Muscle layer of duodenum (tissue), 2 donors: ENCODE results near the gene SEMA4B.
"Not testable (repeated sequence)": the region's sequence is repeated elsewhere in the genome, so short reads cannot be mapped to it uniquely, and the experiment has no call there.

Experiments
- H3K27ac ChIP-seq: one replicate; pipeline ENCODE4 v1.7.0; 2013; ENCODE audit warnings: mild to moderate bottlenecking, low read length
- H3K27me3 ChIP-seq: one replicate; pipeline ENCODE4 v1.7.0; 2013; ENCODE audit warnings: low read depth, mild to moderate bottlenecking, control low read depth, low read length
- H3K36me3 ChIP-seq, 2 donors: one replicate each; pipeline ENCODE4 v1.7.0; 2013; ENCODE audit warnings: low read length in 2 of 2, control low read depth in 1 of 2, mild to moderate bottlenecking in 1 of 2; ENCODE audit not compliant: insufficient read depth in 2 of 2, control insufficient read depth in 1 of 2
- H3K4me1 ChIP-seq, 2 donors: one replicate each; pipeline ENCODE4 v1.7.0; 2013; ENCODE audit warnings: low read length in 2 of 2, mild to moderate bottlenecking in 2 of 2, control low read depth in 1 of 2, moderate library complexity in 1 of 2; ENCODE audit not compliant: insufficient read depth in 2 of 2, control insufficient read depth in 1 of 2
- H3K4me3 ChIP-seq, 2 donors: one replicate each; pipeline ENCODE4 v1.7.0; 2013; ENCODE audit warnings: low read length in 2 of 2, low read depth in 1 of 2, mild to moderate bottlenecking in 1 of 2
- H3K9me3 ChIP-seq, 2 donors: one replicate each; pipeline ENCODE4 v1.7.0; 2013; ENCODE audit warnings: low read length in 2 of 2, control low read depth in 1 of 2, mild to moderate bottlenecking in 1 of 2; ENCODE audit not compliant: control insufficient read depth in 1 of 2
- donor health status: healthy.

SEMA4B gene

DNA sequence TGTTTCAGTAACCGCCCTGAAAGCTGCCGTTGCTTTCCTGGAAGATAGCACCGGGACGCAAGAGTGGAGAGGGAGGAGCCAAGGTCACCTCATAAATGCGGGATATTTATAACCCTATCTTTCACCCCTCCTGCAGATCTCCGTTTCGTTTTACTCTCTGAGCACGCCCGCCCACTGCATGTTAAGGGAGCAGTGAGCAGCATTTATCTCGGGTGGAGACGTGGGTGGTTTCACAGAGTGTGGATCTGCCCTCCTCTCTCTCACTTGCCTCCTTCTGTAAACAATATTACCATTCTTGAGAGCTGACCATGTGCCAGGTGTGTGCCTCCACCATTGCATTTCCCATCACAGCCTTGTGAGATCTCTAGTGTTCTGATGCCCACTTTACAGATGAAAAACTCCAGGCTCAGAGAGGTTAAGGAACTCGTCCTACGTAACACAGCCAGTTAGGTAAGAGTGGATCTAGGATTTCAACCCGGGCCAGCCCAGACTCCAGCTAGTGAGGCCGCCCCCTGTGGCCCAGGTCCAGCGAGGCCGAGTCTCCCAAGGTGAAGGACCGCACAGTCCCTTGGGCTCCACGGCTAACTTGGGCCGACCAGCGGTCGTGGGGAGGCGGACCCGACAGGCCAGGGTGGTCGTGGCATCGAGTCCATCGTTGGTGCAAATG, 16.9 kb upstream of the SEMA4B start:
- H3K4me1 ChIP-seq: peaks cover 0 to 8% of the 10 kb centered on the region in 2 donors
- H3K36me3 ChIP-seq: no peaks in the 10 kb centered on the region
- no peaks in the 10 kb centered on the region for H3K27me3 ChIP-seq
- H3K9me3 ChIP-seq: no peaks in the 10 kb centered on the region
- H3K4me3 ChIP-seq: peak overlapping the region; percentile 57 to 82
- peak overlapping the region; percentile 86 for H3K27ac ChIP-seq

DNA sequence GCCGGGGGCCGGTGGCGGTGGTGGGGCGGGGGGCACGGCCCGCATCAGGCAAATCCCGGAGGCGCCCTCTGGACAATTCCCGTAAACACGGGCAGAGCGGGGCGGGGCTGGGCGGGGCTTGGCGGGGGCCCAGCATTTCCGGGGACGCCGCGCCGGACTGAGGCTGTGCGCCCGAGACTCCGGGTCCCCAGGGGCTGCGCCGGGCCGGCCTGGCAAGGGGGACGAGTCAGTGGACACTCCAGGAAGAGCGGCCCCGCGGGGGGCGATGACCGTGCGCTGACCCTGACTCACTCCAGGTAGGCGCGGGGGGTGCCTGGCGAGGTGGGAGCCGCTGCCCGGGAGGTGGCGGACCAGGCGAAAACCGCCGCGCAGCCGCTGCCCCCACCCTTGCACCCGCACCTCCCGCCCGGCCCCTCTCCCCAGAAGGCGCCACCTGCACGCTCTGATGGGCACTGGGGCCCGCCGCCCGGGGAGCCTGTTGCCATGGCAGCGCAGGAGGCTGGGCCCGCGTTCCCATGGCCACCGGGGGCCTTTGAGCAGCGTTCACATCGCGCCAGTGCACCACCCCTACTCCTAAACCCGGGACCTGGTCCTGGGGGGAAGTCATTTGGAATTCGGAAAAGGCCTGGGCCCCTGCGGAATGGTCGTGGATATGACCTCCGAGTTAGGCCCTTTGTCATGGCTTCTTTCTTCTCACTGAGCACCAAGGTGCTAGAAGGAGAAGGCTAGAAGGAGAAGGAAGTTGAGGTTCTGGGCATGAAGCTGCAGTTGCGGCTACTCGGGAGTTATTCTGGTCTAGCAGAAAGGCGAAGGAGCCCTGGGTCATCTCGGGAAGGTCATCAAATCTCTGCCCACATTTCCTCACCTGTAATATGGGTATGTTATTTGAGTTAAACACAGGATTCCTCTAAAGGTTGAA, 16.1 kb upstream of the SEMA4B start:
- Histone ChIP-seq H3K4me1 (peaks cover 0 to 9% of the 10 kb centered on the region in 2 donors), H3K27ac (peak overlapping the region; percentile 86), H3K9me3 (no peaks in the 10 kb centered on the region), H3K36me3 (no peaks in the 10 kb centered on the region), H3K27me3 (no peaks in the 10 kb centered on the region), H3K4me3 (peak overlapping the region; percentile 80 to 82)

DNA sequence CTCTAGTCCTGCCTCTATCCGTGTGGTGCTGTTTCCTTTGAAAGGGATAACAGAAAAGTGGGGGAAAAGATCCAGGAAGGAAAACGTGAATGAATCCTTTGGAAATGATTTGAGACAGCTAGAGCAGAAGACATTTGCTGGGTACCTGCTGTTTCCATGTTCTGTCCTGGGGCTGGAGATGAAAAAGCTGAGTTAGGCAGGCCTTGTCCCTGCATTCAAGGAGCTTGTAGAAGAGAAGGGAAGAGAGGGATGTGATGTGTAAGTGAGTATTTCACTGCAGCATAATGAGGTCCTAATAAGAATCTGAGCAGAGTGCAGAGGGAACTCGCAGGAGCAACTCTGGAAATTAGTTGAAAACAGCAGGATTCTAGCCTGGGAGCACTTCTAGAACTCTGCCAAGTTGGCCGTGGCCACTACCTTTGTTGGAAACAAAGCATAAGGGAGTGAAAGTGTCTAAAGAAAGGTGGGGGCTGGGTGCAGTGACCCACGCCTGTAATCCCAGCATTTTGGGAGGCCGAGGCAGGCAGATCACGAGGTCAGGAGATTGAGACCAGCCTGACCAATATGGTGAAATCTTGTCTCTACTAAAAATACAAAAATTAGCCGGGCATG, 13.8 kb upstream of the SEMA4B start:
- peaks cover 13 to 29% of the 10 kb centered on the region in 2 donors for H3K4me1 ChIP-seq
- no peaks in the 10 kb centered on the region for H3K36me3 ChIP-seq
- peak overlapping the region; percentile 19 to 32 for H3K4me3 ChIP-seq
- peak overlapping the region; percentile 50 for H3K27ac ChIP-seq
- no peaks in the 10 kb centered on the region for H3K27me3 ChIP-seq
- no peaks in the 10 kb centered on the region for H3K9me3 ChIP-seq

- not testable (repeated sequence) for H3K27ac ChIP-seq, H3K9me3 ChIP-seq, H3K4me3 ChIP-seq, H3K36me3 ChIP-seq, H3K27me3 ChIP-seq
- peaks cover 16 to 36% of the 10 kb centered on the region in 2 donors for H3K4me1 ChIP-seq
Observed at GRCh38 chr15:90188065-90188464, 13.1 kb upstream of the SEMA4B start.

DNA sequence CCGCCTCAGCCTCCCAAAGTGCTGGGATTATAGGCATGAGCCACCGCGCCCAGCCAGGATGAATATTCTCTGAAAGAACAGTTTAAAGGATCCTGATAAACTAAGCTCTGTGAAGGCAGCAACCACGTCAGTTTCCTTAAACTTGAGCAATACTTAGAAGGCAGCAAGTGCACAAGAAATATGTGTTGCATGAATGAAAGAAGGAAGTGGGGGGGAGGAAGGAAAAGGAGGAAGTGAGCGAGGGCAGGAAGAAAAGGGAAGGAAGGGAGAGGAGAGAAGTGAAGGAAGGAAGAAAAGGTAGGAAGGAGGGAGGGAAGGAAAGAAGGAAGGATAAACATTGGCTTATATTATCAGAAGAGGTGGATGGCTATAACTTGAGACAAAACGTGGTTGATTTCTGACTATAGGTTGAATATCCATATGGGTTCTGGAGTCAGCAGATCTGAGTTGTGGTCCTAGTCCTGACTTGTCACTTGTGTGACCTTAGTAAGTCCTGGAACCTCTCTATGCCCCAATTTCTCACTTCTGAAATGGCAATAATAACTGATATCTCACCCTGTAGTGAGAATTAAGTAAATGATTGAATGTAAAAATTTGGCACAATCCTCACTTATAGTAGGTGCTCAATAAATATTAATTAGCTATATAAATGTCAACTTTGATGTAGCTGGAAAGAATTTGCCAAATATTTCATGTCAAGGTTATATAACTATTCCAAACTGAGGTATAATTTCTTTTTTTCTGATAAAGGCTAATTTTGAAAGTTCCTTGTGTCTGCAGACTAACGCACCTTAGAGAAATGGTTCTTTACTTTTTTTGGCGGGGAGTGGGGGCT, 12.0 kb upstream of the SEMA4B start:
- Histone ChIP-seq H3K36me3 (no peaks in the 10 kb centered on the region), H3K4me3 (no peak overlapping the region), H3K27ac (peak overlapping the region; percentile 63), H3K4me1 (peaks cover 21 to 46% of the 10 kb centered on the region in 2 donors), H3K9me3 (no peaks in the 10 kb centered on the region), H3K27me3 (no peaks in the 10 kb centered on the region)

DNA sequence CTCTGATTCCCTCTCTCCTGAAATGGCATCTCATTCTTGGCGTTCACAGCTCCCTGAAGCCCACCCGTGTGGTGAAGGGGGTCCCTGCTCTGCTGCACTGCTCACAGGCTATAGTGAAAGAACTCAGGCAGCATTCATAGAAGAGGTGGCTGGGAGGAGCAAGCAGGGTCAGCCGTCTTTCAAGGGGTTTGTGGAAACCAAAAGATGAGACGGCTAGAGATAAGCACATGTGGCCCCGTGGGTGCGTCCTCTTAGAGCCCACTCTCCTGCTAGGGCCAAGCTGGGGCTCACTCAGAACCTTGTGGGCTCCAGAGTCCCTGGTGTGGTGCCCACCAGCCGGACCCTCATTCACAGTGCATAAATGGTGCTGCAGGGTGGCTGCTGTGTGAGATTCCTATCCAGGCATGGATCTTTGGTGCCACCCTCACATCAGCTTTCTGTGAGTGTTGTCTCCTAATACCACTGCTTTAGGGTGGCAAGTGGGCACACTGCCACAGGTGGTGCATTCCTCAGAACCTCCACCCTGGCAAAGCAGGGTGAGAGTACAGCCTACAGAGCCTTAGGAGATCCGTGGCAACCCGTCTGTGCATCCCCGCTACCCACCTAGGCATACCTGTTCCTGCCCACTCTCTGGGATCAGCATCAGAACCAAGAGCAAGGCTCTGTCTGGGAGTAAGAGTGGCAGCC, 11.2 kb upstream of the SEMA4B start:
- H3K4me1 ChIP-seq: peaks cover 21 to 44% of the 10 kb centered on the region in 2 donors
- H3K36me3 ChIP-seq: no peaks in the 10 kb centered on the region
- peak overlapping the region; percentile 76 for H3K27ac ChIP-seq
- H3K9me3 ChIP-seq: no peaks in the 10 kb centered on the region
- no peak overlapping the region for H3K4me3 ChIP-seq
- no peaks in the 10 kb centered on the region for H3K27me3 ChIP-seq

DNA sequence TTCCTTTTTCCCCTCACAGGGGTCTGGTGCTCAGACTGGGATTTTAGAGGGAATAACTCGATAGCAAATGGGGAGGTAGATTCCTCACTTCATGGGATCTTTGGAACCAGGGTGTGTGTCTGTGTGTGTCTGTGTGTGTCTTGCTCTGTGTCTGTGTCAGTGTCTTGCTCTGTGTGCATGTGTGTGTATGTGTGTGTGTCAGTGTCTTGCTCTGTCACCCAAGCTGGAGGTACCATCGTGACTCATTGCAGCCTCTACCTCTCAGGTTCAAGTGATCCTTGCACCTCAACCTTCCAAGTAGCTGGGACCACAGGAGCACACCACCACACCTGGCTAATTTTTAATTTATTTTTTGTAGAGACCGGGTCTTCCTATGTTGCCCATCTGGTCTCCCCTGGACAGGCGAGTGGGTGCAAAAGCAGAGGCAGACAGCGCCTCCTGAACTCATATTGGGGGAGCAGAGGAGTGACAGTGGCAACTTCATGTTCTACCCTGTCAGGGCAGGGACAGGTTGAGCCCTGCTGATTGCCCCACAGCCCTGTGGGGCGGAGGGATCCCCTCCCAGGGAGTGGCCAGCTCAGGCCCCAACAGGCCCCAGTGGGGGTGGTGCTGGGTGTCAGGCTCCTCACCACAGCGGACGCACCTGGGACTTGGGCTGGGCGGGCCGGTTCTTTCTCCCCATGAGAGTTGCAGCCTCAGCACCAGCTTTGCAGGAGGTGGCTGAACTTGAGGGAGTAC, 10.4 kb upstream of the SEMA4B start:
- no peaks in the 10 kb centered on the region for H3K27me3 ChIP-seq
- peak overlapping the region; percentile 76 for H3K27ac ChIP-seq
- H3K9me3 ChIP-seq: no peaks in the 10 kb centered on the region
- no peaks in the 10 kb centered on the region for H3K36me3 ChIP-seq
- peaks cover 21 to 39% of the 10 kb centered on the region in 2 donors for H3K4me1 ChIP-seq
- no peak overlapping the region for H3K4me3 ChIP-seq

GRCh38 chr15:90191344-90191687, 9.8 kb upstream of the SEMA4B start:
- H3K27ac ChIP-seq: peak overlapping the region; percentile 76
- no peaks in the 10 kb centered on the region for H3K27me3 ChIP-seq
- H3K36me3 ChIP-seq: no peaks in the 10 kb centered on the region
- peak overlapping the region in 1 of 2 donors; percentile 21 for H3K4me3 ChIP-seq
- H3K4me1 ChIP-seq: peaks cover 21 to 39% of the 10 kb centered on the region in 2 donors
- H3K9me3 ChIP-seq: no peaks in the 10 kb centered on the region

DNA sequence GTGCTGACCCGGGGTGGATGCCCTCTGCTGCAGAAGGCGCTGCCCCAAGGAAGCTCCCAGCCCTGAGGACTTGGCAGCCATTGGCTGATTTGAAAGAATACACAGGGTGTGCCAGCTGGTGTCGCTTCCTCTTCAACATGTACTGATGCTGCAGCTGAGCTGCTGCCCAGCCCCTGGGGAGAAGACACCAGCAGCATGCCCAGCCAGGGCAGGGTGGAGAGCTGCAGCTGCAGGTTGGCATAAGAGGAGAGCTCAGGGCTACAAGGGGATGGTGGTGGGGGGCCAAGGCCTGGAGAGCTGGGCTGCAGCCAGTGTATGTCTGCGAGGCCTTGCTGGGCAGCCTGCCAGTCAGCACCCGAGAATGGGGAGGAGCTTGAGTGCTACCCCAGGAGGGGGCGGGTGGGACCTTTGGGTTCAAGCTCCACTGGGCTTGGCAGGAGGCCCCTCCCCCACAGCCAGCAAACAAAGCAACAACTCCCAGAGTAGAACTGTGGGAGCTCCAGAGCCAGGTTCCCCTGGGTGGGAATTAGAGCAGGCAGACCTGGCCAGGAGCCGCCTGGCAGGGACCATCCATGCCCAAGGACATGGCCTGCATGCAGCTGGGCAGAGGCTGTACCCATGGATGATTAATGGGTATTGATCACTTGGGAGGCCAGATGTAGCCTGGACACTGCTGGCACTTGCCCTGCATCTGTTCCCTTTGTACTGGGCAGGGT, 9.2 kb upstream of the SEMA4B start:
- Histone ChIP-seq H3K4me3 (peak overlapping the region in 1 of 2 donors; percentile 21), H3K36me3 (no peaks in the 10 kb centered on the region), H3K9me3 (no peaks in the 10 kb centered on the region), H3K4me1 (peaks cover 21 to 39% of the 10 kb centered on the region in 2 donors), H3K27me3 (no peaks in the 10 kb centered on the region), H3K27ac (peak overlapping the region; percentile 76)
